Trophoblast cell (in vitro differentiated cells and primary cell): ENCODE data around the gene MYH9.

Source experiments
- DNase-seq, 2 donors: peaks; one replicate each; pipeline ENCODE4 v3.0.0-alpha.2; 2016
- H2AFZ ChIP-seq: 2 replicates; pipeline ENCODE4 v1.6.1; 2013; ENCODE audit warnings: low read length, moderate library complexity, mild to moderate bottlenecking; ENCODE audit not compliant: insufficient read depth, poor library complexity
- H2AK5ac ChIP-seq: 2 replicates; pipeline ENCODE4 v1.6.1; 2013; ENCODE audit warnings: mild to moderate bottlenecking, low read length
- H2BK120ac ChIP-seq: 2 replicates; pipeline ENCODE4 v1.6.1; 2013; ENCODE audit warnings: low read length, mild to moderate bottlenecking, moderate library complexity; ENCODE audit not compliant: insufficient read depth, poor library complexity
- H2BK12ac ChIP-seq: 2 replicates; pipeline ENCODE4 v1.6.1; 2013; ENCODE audit warnings: mild to moderate bottlenecking, low read length, moderate library complexity
- H2BK5ac ChIP-seq: 2 replicates; pipeline ENCODE4 v1.6.1; 2013; ENCODE audit warnings: low read length, low read depth, moderate library complexity, mild to moderate bottlenecking; ENCODE audit not compliant: poor library complexity
- H3K14ac ChIP-seq: 2 replicates; pipeline ENCODE4 v1.6.1; 2013; ENCODE audit warnings: mild to moderate bottlenecking, low read length
- H3K18ac ChIP-seq: 2 replicates; pipeline ENCODE4 v1.6.1; 2013; ENCODE audit warnings: mild to moderate bottlenecking, low read length
- H3K23ac ChIP-seq: 2 replicates; pipeline ENCODE4 v1.6.1; 2013; ENCODE audit warnings: low read length
- H3K27ac ChIP-seq: 2 replicates; pipeline ENCODE4 v1.5.1; 2013; ENCODE audit warnings: low read depth, mild to moderate bottlenecking, inconsistent platforms, low read length, moderate library complexity
- H3K27me3 ChIP-seq: 2 replicates; pipeline ENCODE4 v1.6.1; 2013; ENCODE audit warnings: inconsistent platforms, mild to moderate bottlenecking, low read length, moderate library complexity; ENCODE audit not compliant: insufficient read depth
- H3K36me3 ChIP-seq, 2 experiments: 1 replicate in 1 of 2; 2 replicates in 1 of 2; pipeline ENCODE4 v1.6.1; 2013; ENCODE audit warnings: low read length in 2 of 2, mild to moderate bottlenecking in 2 of 2, moderate library complexity in 1 of 2; ENCODE audit not compliant: insufficient read depth in 2 of 2, control insufficient read depth in 1 of 2
- H3K4ac ChIP-seq: 2 replicates; pipeline ENCODE4 v1.6.1; 2013; ENCODE audit warnings: low read depth, mild to moderate bottlenecking, low read length, moderate library complexity
- H3K4me1 ChIP-seq, 2 experiments: 1 replicate in 1 of 2; 2 replicates in 1 of 2; pipeline ENCODE4 v1.6.1; 2013; ENCODE audit warnings: low read length in 2 of 2, mild to moderate bottlenecking in 2 of 2, moderate library complexity in 1 of 2; ENCODE audit not compliant: insufficient read depth in 2 of 2, control insufficient read depth in 1 of 2
- H3K4me2 ChIP-seq: 2 replicates; pipeline ENCODE4 v1.6.1; 2013; ENCODE audit warnings: inconsistent platforms, mild to moderate bottlenecking, low read length, moderate library complexity
- H3K4me3 ChIP-seq: 2 replicates; pipeline ENCODE4 v1.5.1; 2013; ENCODE audit warnings: mild to moderate bottlenecking, low read depth, low read length, inconsistent platforms
- H3K79me1 ChIP-seq: one replicate; pipeline ENCODE4 v1.6.1; 2013; ENCODE audit warnings: low read length
- H3K79me2 ChIP-seq: 2 replicates; pipeline ENCODE4 v1.6.1; 2013; ENCODE audit warnings: low read length, mild to moderate bottlenecking; ENCODE audit not compliant: control insufficient read depth, insufficient read depth, poor library complexity
- H3K9ac ChIP-seq: 2 replicates; pipeline ENCODE4 v1.6.1; 2013; ENCODE audit warnings: mild to moderate bottlenecking, low read length
- H3K9me3 ChIP-seq: 2 replicates; pipeline ENCODE4 v1.6.1; 2013; ENCODE audit warnings: low read depth, mild to moderate bottlenecking, control low read depth, inconsistent platforms, low read length; ENCODE audit not compliant: insufficient read depth
- H4K12ac ChIP-seq: 2 replicates; pipeline ENCODE4 v1.6.1; 2013; ENCODE audit warnings: low read depth, mild to moderate bottlenecking, low read length, moderate library complexity
- H4K8ac ChIP-seq: 2 replicates; pipeline ENCODE4 v1.6.1; 2013; ENCODE audit warnings: low read depth, mild to moderate bottlenecking, low read length, moderate library complexity
- H4K91ac ChIP-seq: one replicate; pipeline ENCODE4 v1.6.1; 2013; ENCODE audit warnings: low read depth, mild to moderate bottlenecking, low read length, moderate library complexity
- WGBS: extraction: QIAGEN DNeasy Blood & Tissue Kit; methylation state at CpG from one replicate; pipeline ENCODE4 v1.1.7; 2013; ENCODE audit warnings: missing lambda C conversion rate; ENCODE audit not compliant: insufficient read length, insufficient coverage; ENCODE audit errors: extremely low coverage; 5-methylcytosine and 5-hydroxymethylcytosine counted together

MYH9 gene

DNA sequence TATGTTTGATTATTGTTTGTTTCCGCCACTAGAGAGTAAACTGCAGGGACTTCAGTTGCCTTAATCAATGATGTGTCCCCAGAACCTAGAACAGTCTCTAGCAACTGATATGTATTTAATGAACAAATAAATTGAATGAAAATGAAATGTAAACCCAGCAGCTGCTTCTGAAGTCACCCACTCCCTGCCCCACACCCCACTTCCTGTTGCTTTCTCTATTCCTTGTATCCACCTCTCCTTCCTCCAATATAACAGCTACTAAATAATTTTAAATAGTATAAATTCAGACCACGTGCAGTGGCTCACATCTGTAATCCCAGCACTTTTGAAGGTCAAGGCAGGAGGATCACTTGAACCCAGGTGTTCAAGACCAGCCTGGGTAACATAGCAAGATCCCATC lies 15.8 kb downstream of the MYH9 start:
- Histone ChIP-seq H2AK5ac (no peak overlapping the region), H3K4me2 (no peak overlapping the region)

DNA sequence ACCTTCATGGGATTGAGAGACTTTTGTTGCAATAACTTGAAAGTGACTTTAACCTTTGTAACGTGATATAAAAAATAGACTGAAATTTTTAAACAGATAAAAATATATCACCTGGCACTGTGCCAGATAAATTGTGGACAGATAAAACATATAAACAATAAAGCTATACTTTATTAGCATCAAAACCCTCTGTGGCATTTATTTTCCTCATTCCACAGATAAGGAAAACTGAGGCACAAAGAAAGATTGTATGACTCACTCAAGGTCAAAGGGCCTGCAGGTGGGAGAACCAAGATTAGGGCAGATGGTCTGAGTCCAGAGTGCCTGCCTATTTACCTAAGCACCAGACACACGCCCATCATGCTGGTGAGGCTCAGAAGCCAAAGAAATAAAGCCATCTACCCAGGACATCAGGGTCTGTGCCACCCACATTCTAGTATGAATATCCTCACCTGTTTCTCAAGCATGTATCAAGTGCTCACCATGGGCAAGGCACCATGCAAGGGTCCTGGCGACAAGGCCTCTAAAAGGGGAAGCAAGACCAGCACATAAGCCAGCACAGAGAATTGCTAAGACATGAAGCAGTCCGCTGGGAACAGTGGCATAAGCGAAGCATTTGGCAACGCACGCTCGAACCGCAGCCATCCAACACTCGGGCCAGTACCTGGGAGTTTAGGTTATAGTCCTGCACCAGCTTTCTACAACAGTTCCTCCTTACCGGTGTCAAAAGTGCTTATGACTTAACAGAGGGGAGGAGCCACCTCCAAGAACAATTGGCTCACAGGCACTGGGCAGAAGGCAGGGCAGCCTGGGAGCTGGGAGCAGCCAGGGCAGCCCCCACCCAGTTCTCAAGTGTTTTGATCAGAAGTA lies 17.6 kb downstream of the MYH9 start:
- Histone ChIP-seq H4K8ac (no peak overlapping the region), H2BK120ac (no peak overlapping the region), H2AK5ac (no peak overlapping the region), H3K23ac (no peak overlapping the region), H2AFZ (no peak overlapping the region), H3K4me1 (peaks cover 69 to 71% of the 10 kb centered on the region in 2 experiments), H3K4me3 (no peak overlapping the region), H3K18ac (peak overlapping the region; percentile 11), H2BK12ac (peak overlapping the region; percentile 41), H3K14ac (peak overlapping the region; percentile 41), H3K4ac (peak overlapping the region; percentile 16), H2BK5ac (peak overlapping the region; percentile 13), H3K36me3 (peaks cover 11 to 24% of the 10 kb centered on the region in 2 experiments), H3K9ac (peak overlapping the region; percentile 9), H3K9me3 (peaks cover 2% of the 10 kb centered on the region), H4K91ac (peak overlapping the region; percentile 36), H3K4me2 (peak overlapping the region; percentile 6), H3K27me3 (no peaks in the 10 kb centered on the region), H3K79me2 (peaks cover 62% of the 10 kb centered on the region), H3K27ac (peak overlapping the region; percentile 86), H3K79me1 (peaks cover 25% of the 10 kb centered on the region), H4K12ac (no peak overlapping the region)
- DNase-seq: peak; percentile 81 to 94
- WGBS: no CpG with 5 or more reads among the region's 11 CpGs

More for the DNA sequence above, 15.8 kb downstream of the MYH9 start:
- H3K18ac ChIP-seq: no peak overlapping the region
- no peak overlapping the region for H3K9ac ChIP-seq
- peaks cover 68% of the 10 kb centered on the region in 2 experiments for H3K4me1 ChIP-seq
- no peak overlapping the region for H3K23ac ChIP-seq
- no peaks in the 10 kb centered on the region for H3K27me3 ChIP-seq
- H4K8ac ChIP-seq: no peak overlapping the region
- WGBS: no CpG with 5 or more reads among the region's 2 CpGs
- no peak overlapping the region for H2BK12ac ChIP-seq
- no peak overlapping the region for H3K27ac ChIP-seq
- H2AFZ ChIP-seq: no peak overlapping the region
- no peak overlapping the region for H2BK5ac ChIP-seq
- H3K36me3 ChIP-seq: peaks cover 15 to 24% of the 10 kb centered on the region in 2 experiments
- H4K12ac ChIP-seq: no peak overlapping the region
- no peak overlapping the region for H2BK120ac ChIP-seq
- peaks cover 2% of the 10 kb centered on the region for H3K9me3 ChIP-seq
- no peak overlapping the region for H3K4me3 ChIP-seq
- no peak for DNase-seq
- peaks cover 60% of the 10 kb centered on the region for H3K79me2 ChIP-seq
- no peak overlapping the region for H3K14ac ChIP-seq
- peak overlapping the region; percentile 53 for H3K4ac ChIP-seq
- H4K91ac ChIP-seq: no peak overlapping the region
- H3K79me1 ChIP-seq: peaks cover 26% of the 10 kb centered on the region

DNA sequence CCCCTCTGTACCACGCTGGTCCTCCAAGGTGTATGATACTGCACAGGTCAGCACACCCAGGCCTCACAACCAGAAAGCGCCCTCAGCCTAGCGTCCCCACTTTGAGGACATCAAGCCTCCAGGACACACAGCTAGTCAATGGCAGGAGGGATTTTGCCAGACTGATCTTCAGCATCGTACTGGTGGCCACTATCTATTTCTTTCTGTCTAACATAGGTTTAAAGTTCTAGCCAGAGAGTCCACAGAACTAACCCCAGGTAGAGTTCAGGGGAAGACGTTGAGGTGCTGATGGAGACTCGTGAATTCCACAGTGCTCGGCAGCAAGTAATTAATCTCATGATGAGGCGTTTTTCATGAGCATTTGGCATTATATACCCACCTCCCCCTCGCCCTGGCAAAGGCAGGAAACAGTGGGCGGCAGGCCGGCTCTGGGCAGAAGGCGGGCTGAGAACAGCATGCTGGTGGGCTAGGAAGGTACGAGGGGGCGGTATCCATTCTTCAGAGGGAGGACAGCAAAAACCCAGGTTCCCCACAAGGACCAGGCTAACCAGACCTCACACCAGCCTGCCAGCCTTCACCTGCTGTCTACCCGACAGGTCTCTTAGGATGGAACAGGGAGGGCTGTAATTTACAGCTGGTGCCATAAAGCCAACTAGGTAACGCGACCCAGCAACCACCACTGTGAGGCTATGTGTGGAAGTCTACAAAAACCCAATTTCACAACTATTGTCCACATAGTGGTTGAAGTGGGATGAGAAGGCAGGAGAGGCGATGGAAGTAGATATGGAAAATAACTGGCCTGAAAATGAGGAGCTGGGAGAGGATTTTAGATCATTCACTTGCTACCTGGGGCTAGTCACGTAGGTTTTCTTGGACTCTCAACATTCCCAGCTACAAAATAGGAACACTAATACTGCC lies 18.5 kb downstream of the MYH9 start:
- H4K91ac ChIP-seq: peak overlapping the region; percentile 71
- no peak overlapping the region for H3K4me3 ChIP-seq
- peak overlapping the region; percentile 70 for H2BK120ac ChIP-seq
- peaks cover 63% of the 10 kb centered on the region for H3K79me2 ChIP-seq
- H3K4me2 ChIP-seq: peak overlapping the region; percentile 28
- no CpG with 5 or more reads among the region's 19 CpGs for WGBS
- no peak overlapping the region for H3K23ac ChIP-seq
- peak overlapping the region; percentile 86 for H3K27ac ChIP-seq
- peak overlapping the region; percentile 86 for H3K18ac ChIP-seq
- H2AFZ ChIP-seq: peak overlapping the region; percentile 49
- H3K14ac ChIP-seq: peak overlapping the region; percentile 93
- peak overlapping the region; percentile 44 for H4K8ac ChIP-seq
- DNase-seq: peak; percentile 78 to 91
- H2BK12ac ChIP-seq: peak overlapping the region; percentile 85
- H3K27me3 ChIP-seq: no peaks in the 10 kb centered on the region
- peaks cover 2% of the 10 kb centered on the region for H3K9me3 ChIP-seq
- H3K79me1 ChIP-seq: peaks cover 26% of the 10 kb centered on the region
- peaks cover 70 to 71% of the 10 kb centered on the region in 2 experiments for H3K4me1 ChIP-seq
- H3K36me3 ChIP-seq: peaks cover 9 to 23% of the 10 kb centered on the region in 2 experiments
- peak overlapping the region; percentile 75 for H2AK5ac ChIP-seq
- H3K4ac ChIP-seq: peak overlapping the region; percentile 75
- peak overlapping the region; percentile 42 for H3K9ac ChIP-seq
- peak overlapping the region; percentile 91 for H2BK5ac ChIP-seq
- no peak overlapping the region for H4K12ac ChIP-seq

DNA sequence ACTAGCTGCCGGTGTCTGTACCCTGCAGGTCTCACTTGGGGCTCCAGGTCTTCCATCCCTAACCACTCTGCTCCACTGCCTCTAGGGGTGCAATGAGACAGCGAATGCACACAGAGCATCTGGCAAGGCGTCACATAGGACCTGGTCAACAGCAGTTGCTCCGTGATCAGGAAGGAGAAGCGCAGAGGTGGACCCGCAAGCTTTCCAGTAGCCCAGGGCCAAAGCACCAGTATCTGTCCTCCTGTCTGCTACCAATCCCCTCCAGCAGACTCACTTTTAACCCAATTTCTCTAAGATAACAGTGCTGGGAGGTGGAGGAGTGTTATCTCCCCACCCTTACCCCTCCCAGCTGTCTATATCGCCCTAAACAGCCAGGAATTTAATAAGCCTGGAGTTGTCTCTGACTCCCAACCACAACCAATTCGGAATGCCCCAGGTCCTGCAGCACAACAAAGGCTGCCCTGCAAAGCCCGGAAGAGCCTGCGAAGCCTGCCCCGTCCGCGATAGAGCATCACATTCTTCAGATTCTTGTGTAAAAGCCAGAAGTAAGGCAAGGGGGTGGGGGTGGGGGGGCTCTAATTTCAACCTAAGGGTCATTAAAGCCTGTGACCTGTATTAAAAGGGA lies 19.3 kb downstream of the MYH9 start:
- Histone ChIP-seq H3K27me3 (no peaks in the 10 kb centered on the region), H2AK5ac (no peak overlapping the region), H2BK5ac (peak overlapping the region; percentile 91), H3K4me3 (no peak overlapping the region), H3K4me2 (peak overlapping the region; percentile 55), H3K9ac (no peak overlapping the region), H3K27ac (peak overlapping the region; percentile 86), H3K4ac (peak overlapping the region; percentile 78), H3K18ac (peak overlapping the region; percentile 55), H3K9me3 (peaks cover 2% of the 10 kb centered on the region), H4K91ac (peak overlapping the region; percentile 71), H3K23ac (no peak overlapping the region), H2AFZ (peak overlapping the region; percentile 33), H3K4me1 (peaks cover 77 to 78% of the 10 kb centered on the region in 2 experiments), H2BK12ac (no peak overlapping the region), H2BK120ac (peak overlapping the region; percentile 70), H4K8ac (peak overlapping the region; percentile 27), H3K79me2 (peaks cover 66% of the 10 kb centered on the region), H3K14ac (peak overlapping the region; percentile 3), H4K12ac (no peak overlapping the region), H3K36me3 (peaks cover 9 to 24% of the 10 kb centered on the region in 2 experiments), H3K79me1 (peaks cover 26% of the 10 kb centered on the region)
- DNase-seq: peak; percentile 93 to 95
- WGBS: no CpG with 5 or more reads among the region's 13 CpGs
